Common myeloid progenitor, CD34-positive (primary cell): ENCODE results near the gene CASR.

Experiments used
- CTCF ChIA-PET: fragments of 350-600 bp; sonication (Branson Sonifier 250); formaldehyde crosslinking; loops from one replicate; lab custom pipeline; 2021; ENCODE audit warnings: antibody characterized with exemption; lab: Charles Lee
- POLR2A ChIA-PET: fragments of 350-600 bp; sonication (Branson Sonifier 250); formaldehyde crosslinking; loops from one replicate; lab custom pipeline; 2021; ENCODE audit warnings: antibody characterized with exemption; lab: Charles Lee
- DNase-seq, 3 donors: peaks; one replicate each; pipeline versions ENCODE4 v3.0.0 to v3.0.0-alpha.2; 2013
- H3K27ac ChIP-seq, 2 experiments: 1 replicate in 1 of 2; 2 replicates in 1 of 2; pipeline ENCODE4 v1.7.0; 2013; ENCODE audit warnings: inconsistent platforms in 2 of 2, low read length in 2 of 2, mild to moderate bottlenecking in 2 of 2, low read depth in 1 of 2, moderate library complexity in 1 of 2; ENCODE audit not compliant: severe bottlenecking in 2 of 2, insufficient read depth in 1 of 2, poor library complexity in 1 of 2
- H3K27me3 ChIP-seq, 5 experiments: replicated peaks in 2 of 5; 1 replicate in 3 of 5; 2 replicates in 2 of 5; pipeline versions ENCODE4 v1.6.1 to v1.7.0; 2013; ENCODE audit warnings: low read length in 4 of 5, mild to moderate bottlenecking in 2 of 5, moderate library complexity in 2 of 5, inconsistent platforms in 1 of 5; ENCODE audit not compliant: insufficient read depth in 5 of 5, control insufficient read depth in 4 of 5
- H3K36me3 ChIP-seq, 4 experiments: 1 replicate in 2 of 4; 2 replicates in 2 of 4; pipeline versions ENCODE4 v1.6.1 to v1.7.0; 2013; ENCODE audit warnings: low read length in 3 of 4, control low read depth in 1 of 4, mild to moderate bottlenecking in 1 of 4; ENCODE audit not compliant: control insufficient read depth in 4 of 4, insufficient read depth in 4 of 4
- H3K4me1 ChIP-seq, 4 experiments: 1 replicate in 3 of 4; 2 replicates in 1 of 4; pipeline versions ENCODE4 v1.6.1 to v1.7.1; 2013; ENCODE audit warnings: low read length in 3 of 4, mild to moderate bottlenecking in 3 of 4, control low read depth in 1 of 4, inconsistent platforms in 1 of 4, moderate library complexity in 1 of 4; ENCODE audit not compliant: control insufficient read depth in 4 of 4, insufficient read depth in 4 of 4; ENCODE audit errors: control extremely low read depth in 1 of 4
- H3K4me3 ChIP-seq, 7 experiments: 1 replicate in 4 of 7; 2 replicates in 3 of 7; pipeline versions ENCODE4 v1.5.1 to v1.7.0; 2013; ENCODE audit warnings: mild to moderate bottlenecking in 7 of 7, low read length in 6 of 7, moderate library complexity in 6 of 7, inconsistent platforms in 2 of 7, low read depth in 2 of 7, control low read depth in 1 of 7; ENCODE audit not compliant: insufficient read depth in 4 of 7, control insufficient read depth in 1 of 7; ENCODE audit errors: extremely low read depth in 1 of 7
- H3K9me3 ChIP-seq, 5 experiments: 1 replicate in 4 of 5; 2 replicates in 1 of 5; pipeline versions ENCODE4 v1.6.1 to v1.7.1; 2013; ENCODE audit warnings: low read length in 4 of 5, mild to moderate bottlenecking in 2 of 5, inconsistent platforms in 1 of 5, low read depth in 1 of 5, moderate library complexity in 1 of 5; ENCODE audit not compliant: control insufficient read depth in 4 of 5, insufficient read depth in 2 of 5; ENCODE audit errors: control extremely low read depth in 1 of 5
- WGBS: methylation state at CpG from one replicate; pipeline ENCODE4 v1.1.5; 2013; ENCODE audit not compliant: insufficient coverage; 5-methylcytosine and 5-hydroxymethylcytosine counted together

Gene CASR

DNA sequence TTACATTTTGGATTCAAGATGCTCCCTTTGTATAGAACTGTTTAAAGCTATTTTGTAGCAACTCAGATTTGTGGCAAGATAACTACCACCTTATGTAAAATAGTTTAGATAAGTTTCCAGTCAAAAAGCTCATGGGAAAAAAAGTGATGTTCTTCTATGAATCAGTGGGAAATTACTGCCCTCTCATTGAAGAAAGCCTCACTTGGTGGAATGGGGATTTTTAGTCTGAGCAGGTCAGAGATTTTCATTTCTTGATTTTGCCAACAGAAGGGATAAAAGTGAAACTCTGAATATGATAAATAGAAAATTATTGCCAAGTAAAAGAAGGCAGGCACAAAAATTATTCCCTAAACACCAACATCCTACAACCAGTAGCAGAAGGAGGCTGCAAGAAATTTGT, 115.7 kb downstream of the CASR start:
- POLR2A ChIA-PET: no interaction called here
- Histone ChIP-seq H3K27ac (no peak overlapping the region), H3K36me3 (no peaks in the 10 kb centered on the region), H3K9me3 (peaks cover 0 to 2% (median 0%) of the 10 kb centered on the region in 5 experiments), H3K27me3 (no peaks in the 10 kb centered on the region), H3K4me3 (no peak overlapping the region), H3K4me1 (peaks cover 8 to 32% (median 15%) of the 10 kb centered on the region in 4 experiments)
- DNase-seq: no peak
- CTCF ChIA-PET: interaction anchor here (0.6 to 2.0 kb wide), 4 partner anchors 13 to 753 kb away, joined by 3 to 5 read pairs (median 4); partner anchors contain the start of gene POLQ

DNA sequence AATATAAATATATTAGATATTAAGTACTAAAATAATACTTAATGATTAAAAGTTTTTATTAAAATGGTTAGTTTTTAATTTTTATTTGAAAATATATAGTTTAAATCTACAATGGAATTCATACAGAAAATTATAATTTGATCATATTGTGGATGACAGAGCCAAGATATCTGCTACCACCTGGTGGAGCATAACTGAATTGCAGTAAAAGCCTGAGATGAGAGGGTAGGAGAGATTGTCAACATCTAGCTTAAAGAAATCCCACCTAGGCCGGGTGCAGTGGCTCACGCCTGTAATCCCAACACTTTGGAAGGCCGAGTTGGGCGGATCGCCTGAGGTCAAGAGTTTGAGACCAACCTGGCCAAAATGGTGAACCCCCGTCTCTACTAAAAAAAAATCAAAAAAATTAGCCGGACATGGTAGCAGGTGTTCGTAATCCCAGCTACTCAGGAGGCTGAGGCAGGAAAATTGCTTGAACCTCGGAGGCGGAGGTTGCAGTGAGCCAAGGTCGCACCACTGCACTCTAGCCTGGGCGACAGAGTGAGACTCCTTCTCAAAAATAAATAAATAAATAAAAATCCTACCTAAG, 116.5 kb downstream of the CASR start:
- POLR2A ChIA-PET: no interaction called here
- H3K4me3 ChIP-seq: no peak overlapping the region
- DNase-seq: peak; percentile 29 to 71 (median 56)
- H3K27ac ChIP-seq: no peak overlapping the region
- H3K9me3 ChIP-seq: peaks cover 0 to 2% (median 0%) of the 10 kb centered on the region in 5 experiments
- no peaks in the 10 kb centered on the region for H3K36me3 ChIP-seq
- CTCF ChIA-PET: interaction anchor here (0.6 to 2.0 kb wide), 5 partner anchors 13 to 754 kb away, joined by 3 to 5 read pairs (median 5); partner anchors contain the start of gene POLQ
- 97% methylated on average over 9 of the region's 12 CpGs for WGBS
- no peaks in the 10 kb centered on the region for H3K27me3 ChIP-seq
- peaks cover 3 to 25% (median 11%) of the 10 kb centered on the region in 4 experiments for H3K4me1 ChIP-seq

DNA sequence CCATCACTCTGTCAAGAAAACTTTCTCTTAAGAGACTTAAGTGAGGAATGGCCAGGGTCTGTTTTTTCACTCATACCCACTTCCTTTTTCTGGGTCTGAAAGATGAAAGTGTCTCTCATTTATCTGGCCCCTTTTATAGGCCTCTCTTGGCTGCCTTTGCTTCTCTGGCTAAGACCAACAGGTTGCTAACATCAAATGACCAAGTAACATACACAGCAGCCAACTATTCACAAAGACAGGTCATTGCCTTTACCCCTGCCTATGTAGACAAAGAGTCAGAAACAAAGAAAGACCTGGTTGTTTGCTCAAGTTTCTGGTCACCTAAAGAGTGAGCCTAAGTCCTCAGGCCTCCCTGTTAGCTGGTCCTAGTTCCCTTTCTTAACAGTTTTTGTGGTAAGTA, 117.6 kb downstream of the CASR start:
- Histone ChIP-seq H3K9me3 (peaks cover 0 to 2% (median 0%) of the 10 kb centered on the region in 5 experiments), H3K36me3 (no peaks in the 10 kb centered on the region), H3K4me1 (peaks cover 0 to 15% (median 4%) of the 10 kb centered on the region in 4 experiments), H3K4me3 (no peak overlapping the region), H3K27ac (no peak overlapping the region), H3K27me3 (no peaks in the 10 kb centered on the region)
- DNase-seq: peak in 2 of 3 donors; percentile 25 to 33
- CTCF ChIA-PET: interaction anchor here (2.0 kb wide), 1 partner anchor 755 kb away, joined by 5 read pairs; the partner anchor contains the start of gene POLQ
- POLR2A ChIA-PET: no interaction called here

DNA sequence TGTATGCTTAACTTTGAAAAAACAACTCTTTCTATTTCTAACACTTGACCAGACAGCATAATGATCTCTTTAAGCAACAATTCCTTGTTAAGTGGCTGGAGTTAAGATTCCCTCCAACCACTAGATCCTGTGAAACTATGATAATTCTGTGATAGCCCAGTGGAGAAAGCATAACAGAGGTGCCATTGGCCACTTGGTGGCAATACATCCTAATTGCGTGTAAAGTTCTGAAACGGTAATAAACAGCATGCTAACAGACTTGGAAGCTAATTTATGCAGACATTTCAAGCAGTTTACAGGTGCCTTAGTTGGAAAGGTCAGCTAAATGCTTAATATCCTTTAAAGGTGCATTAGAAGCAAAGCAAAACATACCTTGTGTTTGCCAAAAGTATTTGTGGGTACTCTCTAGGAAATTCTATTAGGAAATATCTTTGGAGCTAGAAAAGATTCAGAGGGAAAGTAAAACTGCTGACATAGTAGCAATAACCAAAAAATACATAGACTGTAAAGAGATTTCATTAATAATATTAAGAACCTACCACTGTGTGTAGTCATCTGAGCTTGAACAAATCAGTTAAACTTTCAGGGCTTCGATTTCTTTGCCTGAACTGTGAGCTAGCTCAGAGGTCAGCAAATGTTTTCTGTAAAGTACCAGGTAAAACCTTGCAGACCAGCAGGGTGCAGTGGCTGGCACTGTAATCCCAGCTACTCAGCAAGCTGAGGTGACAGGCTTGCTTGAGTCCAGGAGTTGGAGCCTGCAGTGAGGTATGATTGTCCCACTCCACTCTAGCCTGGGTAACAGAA, 122.6 kb downstream of the CASR start:
- POLR2A ChIA-PET: no interaction called here
- DNase-seq: peak in 2 of 3 donors; percentile 30 to 38
- H3K9me3 ChIP-seq: no peaks in the 10 kb centered on the region

DNA sequence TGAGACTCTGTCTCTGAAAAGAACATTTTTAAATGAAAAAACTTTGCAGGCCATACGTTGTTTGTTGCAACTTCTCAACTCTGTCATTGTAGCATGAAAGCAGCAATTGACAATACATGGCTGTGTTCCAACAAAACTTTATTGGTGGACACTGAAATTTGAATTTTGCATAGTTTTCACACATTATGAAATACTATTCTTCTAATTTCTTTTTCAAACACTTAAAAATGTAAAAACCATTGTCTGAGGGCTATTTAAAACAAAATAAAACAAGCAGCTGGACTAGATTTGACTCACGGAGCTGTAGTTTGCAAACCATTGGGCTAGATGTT, 123.1 kb downstream of the CASR start:
- no peaks in the 10 kb centered on the region for H3K9me3 ChIP-seq
- no peak overlapping the region for H3K4me3 ChIP-seq
- CTCF ChIA-PET: interaction anchor here (0.8 to 1.9 kb wide), 11 partner anchors 9 to 579 kb away, joined by 3 to 8 read pairs (median 3); partner anchors contain the start of genes FAM162A and WDR5B
- no peaks in the 10 kb centered on the region for H3K36me3 ChIP-seq
- no peak for DNase-seq
- no peak overlapping the region for H3K27ac ChIP-seq
- WGBS: 90% methylated on average over 2 of the region's 2 CpGs
- H3K27me3 ChIP-seq: peaks cover 0 to 7% (median 5%) of the 10 kb centered on the region in 5 experiments
- POLR2A ChIA-PET: no interaction called here
- H3K4me1 ChIP-seq: peaks cover 0 to 16% (median 0%) of the 10 kb centered on the region in 4 experiments

More for the DNA sequence above, 122.6 kb downstream of the CASR start:
- Histone ChIP-seq H3K36me3 (no peaks in the 10 kb centered on the region), H3K27me3 (peaks cover 0 to 6% (median 4%) of the 10 kb centered on the region in 5 experiments), H3K27ac (no peak overlapping the region), H3K4me1 (peaks cover 0 to 19% (median under 1%) of the 10 kb centered on the region in 4 experiments), H3K4me3 (no peak overlapping the region)
- 58% methylated on average over 3 of the region's 3 CpGs for WGBS
- CTCF ChIA-PET: interaction anchor here (0.6 to 1.9 kb wide), 11 partner anchors 8 to 259 kb away, joined by 3 to 8 read pairs (median 3); partner anchors contain the start of gene WDR5B

DNA sequence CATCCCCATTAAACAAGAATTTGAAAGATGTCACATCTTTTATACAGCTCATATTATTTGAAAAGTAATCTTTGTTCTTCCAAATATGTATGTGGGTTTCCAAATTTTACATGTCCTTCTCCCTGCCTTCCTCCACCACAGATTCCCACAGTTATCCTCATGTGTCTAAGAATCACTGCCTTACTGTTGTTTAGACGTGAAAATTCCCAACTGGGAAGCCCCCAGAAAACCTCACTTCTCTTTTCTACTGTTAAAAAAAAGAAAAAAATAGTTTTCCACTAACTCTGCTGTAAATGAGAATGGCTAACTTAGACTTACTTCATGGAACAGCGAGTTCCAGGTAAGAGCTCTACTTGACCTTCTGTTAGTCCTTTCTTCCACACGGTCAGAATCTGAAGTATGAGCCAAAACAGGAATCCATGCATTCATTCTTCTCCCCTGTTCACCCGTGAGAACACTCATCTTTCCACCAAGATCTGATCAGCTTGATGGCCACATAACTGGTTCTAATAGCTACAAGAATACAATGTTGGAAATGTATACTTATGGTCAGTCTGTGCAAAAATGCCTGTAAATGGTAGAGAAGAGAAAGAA, 123.7 kb downstream of the CASR start:
- H3K27ac ChIP-seq: no peak overlapping the region
- H3K9me3 ChIP-seq: no peaks in the 10 kb centered on the region
- no peak overlapping the region for H3K4me3 ChIP-seq
- no peak for DNase-seq
- H3K36me3 ChIP-seq: no peaks in the 10 kb centered on the region
- ChIA-PET CTCF (interaction anchor here (0.7 to 1.9 kb wide), 10 partner anchors 8 to 580 kb away, joined by 3 to 8 read pairs (median 3); partner anchors contain the start of gene FAM162A), POLR2A (no interaction called here)
- 100% methylated on average over 3 of the region's 4 CpGs for WGBS
- H3K27me3 ChIP-seq: peaks cover 0 to 7% (median 5%) of the 10 kb centered on the region in 5 experiments
- H3K4me1 ChIP-seq: peaks cover 0 to 16% (median 0%) of the 10 kb centered on the region in 4 experiments
